GM23338 (cell line): Measurements from ENCODE around the gene PADI1. TPM values are rescaled to one million over a fixed set of nuclear protein-coding genes. Genes with fewer than 3 reads are reported as not detected.

ENCODE experiments used
- ATAC-seq: fragments of 200-7000 bp; cut with Tn5 transposase; 3 replicates; pipeline ENCODE4 v1.9.1; 2020
- DNase-seq: peaks from one replicate; pipeline ENCODE4 v3.0.0-alpha.2; 2015; ENCODE audit warnings: low spot score
- H2AFZ ChIP-seq: fragments of 200-600 bp; sonication (generic); 2 replicates; pipeline ENCODE4 v1.8.0; 2016; ENCODE audit warnings: antibody characterized with exemption, mild to moderate bottlenecking, moderate library complexity
- H3F3A ChIP-seq: fragments of 200-600 bp; sonication (generic); replicated peaks from 2 replicates; pipeline ENCODE4 v1.8.0; 2017; ENCODE audit warnings: antibody characterized with exemption, mixed run types, low read depth
- H3K27ac ChIP-seq: fragments of 200-600 bp; sonication (generic); 2 replicates; pipeline ENCODE4 v1.6.1; 2016; ENCODE audit warnings: low read depth
- H3K27me3 ChIP-seq: fragments of 200-600 bp; sonication (generic); 2 replicates; pipeline ENCODE4 v1.8.0; 2016; ENCODE audit warnings: mild to moderate bottlenecking, mixed run types, moderate library complexity; ENCODE audit not compliant: insufficient read depth
- H3K36me3 ChIP-seq: fragments of 200-600 bp; sonication (generic); 2 replicates; pipeline ENCODE4 v1.8.0; 2016; ENCODE audit warnings: mild to moderate bottlenecking; ENCODE audit not compliant: insufficient read depth
- H3K4me1 ChIP-seq: fragments of 200-600 bp; sonication (generic); 2 replicates; pipeline ENCODE4 v1.8.0; 2016; ENCODE audit warnings: mild to moderate bottlenecking, moderate library complexity; ENCODE audit not compliant: insufficient read depth
- H3K4me2 ChIP-seq: fragments of 200-600 bp; sonication (generic); 2 replicates; pipeline ENCODE4 v1.7.1; 2017; ENCODE audit warnings: mixed run types
- H3K4me3 ChIP-seq: fragments of 200-600 bp; sonication (generic); 2 replicates; pipeline ENCODE4 v1.6.1; 2016; ENCODE audit warnings: mixed run types
- H3K79me2 ChIP-seq: fragments of 200-600 bp; sonication (generic); replicated peaks from 2 replicates; pipeline ENCODE4 v1.8.0; 2017; ENCODE audit warnings: mild to moderate bottlenecking; ENCODE audit not compliant: insufficient read depth
- H3K9me2 ChIP-seq: fragments of 200-600 bp; sonication (generic); 2 replicates; pipeline ENCODE4 v1.8.0; 2017; ENCODE audit not compliant: insufficient read depth
- H4K20me1 ChIP-seq: fragments of 200-600 bp; sonication (generic); replicated peaks from 2 replicates; pipeline ENCODE4 v1.8.0; 2017; ENCODE audit warnings: mild to moderate bottlenecking; ENCODE audit not compliant: insufficient read depth
- H3K27ac Mint-ChIP-seq: 2 replicates; pipeline ENCODE4 v1.8.0; 2020; ENCODE audit warnings: inconsistent platforms, mild to moderate bottlenecking, moderate library complexity, mixed read lengths
- H3K27me3 Mint-ChIP-seq: 3 replicates; pipeline ENCODE4 v1.8.0; 2022; ENCODE audit warnings: low read depth, mild to moderate bottlenecking, moderate library complexity, mixed read lengths, inconsistent platforms; ENCODE audit not compliant: insufficient read depth, poor library complexity
- H3K36me3 Mint-ChIP-seq: 3 replicates; pipeline ENCODE4 v1.8.0; 2021; ENCODE audit warnings: low read depth, mild to moderate bottlenecking, inconsistent platforms, moderate library complexity, mixed read lengths
- H3K4me1 Mint-ChIP-seq: 3 replicates; pipeline ENCODE4 v1.8.0; 2020; ENCODE audit warnings: mild to moderate bottlenecking, inconsistent platforms, mixed read lengths
- H3K4me3 Mint-ChIP-seq: 3 replicates; pipeline ENCODE4 v1.8.0; 2021; ENCODE audit warnings: moderate library complexity, mild to moderate bottlenecking, inconsistent platforms, mixed read lengths
- H3K9me3 Mint-ChIP-seq: 3 replicates; pipeline ENCODE4 v1.8.0; 2020; ENCODE audit warnings: moderate library complexity, mild to moderate bottlenecking, inconsistent platforms, mixed read lengths
- CREB1 ChIP-seq: fragments of 250-450 bp; sonication (Bioruptor Pico); IDR thresholded peaks from 2 replicates; pipeline ENCODE4 v1.5.0; 2020; ENCODE audit warnings: low read depth, mild to moderate bottlenecking, moderate library complexity
- ETS1 ChIP-seq: IDR thresholded peaks from 2 replicates; pipeline ENCODE4 v1.6.1; 2016; ENCODE audit warnings: antibody characterized with exemption
- EZH2 ChIP-seq: fragments of 200-600 bp; sonication (generic); IDR thresholded peaks from one replicate; pipeline ENCODE4 v1.8.0; 2017; ENCODE audit warnings: antibody characterized with exemption, mild to moderate bottlenecking, low read depth; ENCODE audit not compliant: unreplicated experiment
- EZH2phosphoT487 ChIP-seq: fragments of 200-600 bp; sonication (generic); IDR thresholded peaks from one replicate; pipeline ENCODE4 v1.8.1; 2018; ENCODE audit warnings: antibody characterized with exemption; ENCODE audit not compliant: unreplicated experiment
- JUNB ChIP-seq: IDR thresholded peaks from one replicate; pipeline ENCODE4 v1.6.1; 2016; ENCODE audit warnings: antibody characterized with exemption; ENCODE audit not compliant: unreplicated experiment
- NANOG ChIP-seq: IDR thresholded peaks from 2 replicates; pipeline ENCODE4 v1.6.1; 2016; ENCODE audit warnings: antibody characterized with exemption, borderline replicate concordance
- POLR2AphosphoS5 ChIP-seq: IDR thresholded peaks from 2 replicates; pipeline ENCODE4 v1.6.1; 2016; ENCODE audit warnings: antibody characterized with exemption, low read depth
- REST ChIP-seq: IDR thresholded peaks from one replicate; pipeline ENCODE4 v1.6.1; 2018; ENCODE audit warnings: antibody characterized with exemption; ENCODE audit not compliant: unreplicated experiment
- STAT1 ChIP-seq: IDR thresholded peaks from one replicate; pipeline ENCODE4 v1.6.1; 2016; ENCODE audit warnings: antibody characterized with exemption; ENCODE audit not compliant: unreplicated experiment
- ZNF114 ChIP-seq: fragments of 250-450 bp; sonication (Bioruptor Pico); IDR thresholded peaks from 2 replicates; pipeline ENCODE4 v1.5.0; 2020; ENCODE audit warnings: mild to moderate bottlenecking, moderate library complexity
- ZNF331 ChIP-seq: fragments of 250-450 bp; sonication (Bioruptor Pico); IDR thresholded peaks from 2 replicates; pipeline ENCODE4 v1.5.0; 2020; ENCODE audit warnings: low read depth, mild to moderate bottlenecking, moderate library complexity
- ZNF462 ChIP-seq: fragments of 250-450 bp; sonication (Bioruptor Pico); IDR thresholded peaks from 2 replicates; pipeline ENCODE4 v1.5.0; 2020; ENCODE audit warnings: mild to moderate bottlenecking, moderate library complexity
- polyA plus RNA-seq: library from polyadenylated mRNA; unstranded; fragments of >200 nt; fragmentation: Nextera tagmentation; extraction: Ambion mirVana; gene quantifications from 2 replicates; pipeline ENCODE4 v1.2.1, GENCODE V29; 2016
- total RNA-seq: library from RNA; depleted of rRNA; stranded (reverse); fragments of >200 nt; shearing (Covaris generic); gene quantifications from 2 replicates; pipeline ENCODE4 v1.2.3, GENCODE V29; 2014
- TF ChIP-seq, protein P1 (sequence below), 2 experiments: fragments of 200-600 bp in 1 of 2; sonication (generic) in 1 of 2; conservative IDR thresholded peaks; 2 replicates each; pipeline versions ENCODE4 v1.5.1 to v1.6.1; 2016 to 2017; ENCODE audit warnings: antibody characterized with exemption in 2 of 2, low read depth in 2 of 2, mild to moderate bottlenecking in 2 of 2, moderate library complexity in 1 of 2

Gene PADI1
- total and polyA plus RNA-seq, 2 experiments from 2014 or later = 0.26 to 0.28 TPM

DNA sequence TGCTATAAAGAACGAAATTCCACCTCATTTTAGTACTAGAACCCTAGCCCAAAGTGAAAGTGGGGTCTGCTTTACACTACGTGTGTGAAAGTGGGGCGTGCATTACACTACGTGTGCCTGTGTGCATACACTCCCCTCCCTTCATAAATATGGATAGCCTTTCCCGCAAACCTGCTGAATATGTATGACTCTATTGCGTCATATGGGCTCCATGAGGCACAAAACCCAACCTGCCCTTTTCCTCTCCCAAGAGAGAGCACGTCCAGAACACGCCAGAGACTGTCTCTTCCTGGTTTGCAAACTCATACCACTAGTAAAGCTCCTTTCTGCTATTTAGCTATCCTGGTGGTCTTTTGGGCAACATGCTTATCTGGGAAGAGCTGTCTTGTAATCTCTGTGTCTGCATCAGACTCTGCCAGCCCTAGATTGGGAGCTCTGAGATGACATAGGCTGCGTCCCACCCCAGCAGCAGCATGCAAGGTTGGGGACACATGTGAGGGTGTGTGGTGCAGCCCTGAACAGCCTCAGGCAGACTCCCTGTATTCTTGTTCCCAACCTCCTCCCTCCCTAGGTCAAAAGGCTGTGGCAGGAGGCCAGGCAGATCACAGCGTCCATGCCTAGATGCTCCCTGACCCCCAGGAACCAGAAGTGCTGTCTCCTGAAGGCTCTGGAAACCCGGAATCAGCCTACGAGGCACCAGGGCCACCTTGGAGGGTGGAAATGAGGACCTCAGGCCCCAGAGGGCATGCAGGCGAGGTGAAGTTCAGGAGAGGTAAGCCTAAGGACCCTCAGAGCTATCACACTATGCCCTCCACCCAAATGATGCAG, 12.3 kb upstream of the PADI1 start:
- TF ChIP-seq REST = no peak
- TF ChIP-seq ZNF462 (CRISPR knock-in tag) = no peak
- no peak for TF ChIP-seq ZNF114 (CRISPR knock-in tag)
- no peak for TF ChIP-seq ETS1
- TF ChIP-seq, protein P1, sequence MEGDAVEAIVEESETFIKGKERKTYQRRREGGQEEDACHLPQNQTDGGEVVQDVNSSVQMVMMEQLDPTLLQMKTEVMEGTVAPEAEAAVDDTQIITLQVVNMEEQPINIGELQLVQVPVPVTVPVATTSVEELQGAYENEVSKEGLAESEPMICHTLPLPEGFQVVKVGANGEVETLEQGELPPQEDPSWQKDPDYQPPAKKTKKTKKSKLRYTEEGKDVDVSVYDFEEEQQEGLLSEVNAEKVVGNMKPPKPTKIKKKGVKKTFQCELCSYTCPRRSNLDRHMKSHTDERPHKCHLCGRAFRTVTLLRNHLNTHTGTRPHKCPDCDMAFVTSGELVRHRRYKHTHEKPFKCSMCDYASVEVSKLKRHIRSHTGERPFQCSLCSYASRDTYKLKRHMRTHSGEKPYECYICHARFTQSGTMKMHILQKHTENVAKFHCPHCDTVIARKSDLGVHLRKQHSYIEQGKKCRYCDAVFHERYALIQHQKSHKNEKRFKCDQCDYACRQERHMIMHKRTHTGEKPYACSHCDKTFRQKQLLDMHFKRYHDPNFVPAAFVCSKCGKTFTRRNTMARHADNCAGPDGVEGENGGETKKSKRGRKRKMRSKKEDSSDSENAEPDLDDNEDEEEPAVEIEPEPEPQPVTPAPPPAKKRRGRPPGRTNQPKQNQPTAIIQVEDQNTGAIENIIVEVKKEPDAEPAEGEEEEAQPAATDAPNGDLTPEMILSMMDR (conservative IDR thresholded peaks at IDR 0.05; ENCODE audit: low read depth in 2 of 2) = no peak
- no peak for TF ChIP-seq CREB1 (CRISPR knock-in tag)
- no peak for TF ChIP-seq STAT1
- TF ChIP-seq POLR2AphosphoS5 = no peak
- no peak for TF ChIP-seq ZNF331 (CRISPR knock-in tag)
- no peak for TF ChIP-seq NANOG
- no peak for TF ChIP-seq JUNB
- no peak for TF ChIP-seq EZH2phosphoT487
- TF ChIP-seq EZH2 = no peak
- H3K4me1 Mint-ChIP-seq = peaks cover 8% of the 10 kb centered on the region

More for the DNA sequence above, 12.3 kb upstream of the PADI1 start:
- Histone ChIP-seq H3K27ac (no peak overlapping the region), H3K79me2 (no peaks in the 10 kb centered on the region), H3K4me3 (no peak overlapping the region), H3K27me3 (no peaks in the 10 kb centered on the region), H3K9me2 (no peaks in the 10 kb centered on the region), H3K4me1 (no peaks in the 10 kb centered on the region), H3F3A (no peaks in the 10 kb centered on the region), H4K20me1 (no peaks in the 10 kb centered on the region), H2AFZ (no peak overlapping the region), H3K4me2 (no peak overlapping the region), H3K36me3 (no peaks in the 10 kb centered on the region)
- Mint-ChIP-seq H3K27me3 (peaks cover 9% of the 10 kb centered on the region), H3K27ac (no peak overlapping the region), H3K9me3 (peaks cover 13% of the 10 kb centered on the region), H3K36me3 (no peaks in the 10 kb centered on the region; the same call in 2 of the 3 replicates), H3K4me3 (no peak overlapping the region)
- DNase-seq (no peak), ATAC-seq (no peak)
